ENCODE data around the gene HLA-DPA1. TPM values are rescaled to one million over a fixed set of nuclear protein-coding genes. Genes with fewer than 3 reads are reported as not detected.

HLA-DPA1 gene
- polyA plus RNA-seq (2011; rRNA removed) (11.2 and 12.1 TPM in 2 replicates), polyA minus RNA-seq (2011; rRNA and poly(A)+ RNA removed) (7.6 and 15.3 TPM in 2 replicates)

DNA sequence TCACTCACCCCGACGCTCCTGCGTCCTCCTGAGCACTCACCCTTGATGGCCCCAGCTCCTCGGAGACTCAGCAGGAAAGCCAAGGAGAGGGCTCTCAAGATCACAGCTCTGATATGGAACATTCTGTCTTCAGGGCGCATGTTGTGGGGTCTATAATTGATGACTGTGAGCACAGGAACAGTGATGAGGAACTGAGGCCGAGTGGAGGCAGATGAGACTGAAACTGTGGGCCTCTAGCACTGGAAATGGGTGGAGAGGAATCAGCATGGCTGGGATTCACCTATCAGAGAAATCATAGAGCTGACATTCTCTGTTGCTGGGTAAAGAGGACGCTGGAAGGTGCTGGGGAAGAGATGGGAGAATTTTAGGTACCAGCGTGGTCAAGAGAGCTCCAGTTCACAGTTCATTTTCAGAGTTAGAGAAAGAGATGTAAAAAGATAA lies at the start of gene HLA-DPA1:
Gene HLA-DPA1 (minus strand): TSS at position 219 of the 441 bp plus-strand sequence.
- ChIA-PET POLR2A (interaction anchor here (0.5 kb wide), 1 partner anchor 64 kb away, joined by 5 read pairs; no protein-coding TSS in a partner anchor), CTCF (interaction anchor here (2.0 kb wide), 1 partner anchor 59 kb away, joined by 5 read pairs; no protein-coding TSS in a partner anchor)
- H3K27me3 ChIP-seq (ENCODE audit: control insufficient read depth, insufficient read depth, low read length), result peaks cover 5% of the 10 kb centered on the region
- DNase-seq (ENCODE audit: low read depth), result no peak
- TF ChIP-seq, protein P1, sequence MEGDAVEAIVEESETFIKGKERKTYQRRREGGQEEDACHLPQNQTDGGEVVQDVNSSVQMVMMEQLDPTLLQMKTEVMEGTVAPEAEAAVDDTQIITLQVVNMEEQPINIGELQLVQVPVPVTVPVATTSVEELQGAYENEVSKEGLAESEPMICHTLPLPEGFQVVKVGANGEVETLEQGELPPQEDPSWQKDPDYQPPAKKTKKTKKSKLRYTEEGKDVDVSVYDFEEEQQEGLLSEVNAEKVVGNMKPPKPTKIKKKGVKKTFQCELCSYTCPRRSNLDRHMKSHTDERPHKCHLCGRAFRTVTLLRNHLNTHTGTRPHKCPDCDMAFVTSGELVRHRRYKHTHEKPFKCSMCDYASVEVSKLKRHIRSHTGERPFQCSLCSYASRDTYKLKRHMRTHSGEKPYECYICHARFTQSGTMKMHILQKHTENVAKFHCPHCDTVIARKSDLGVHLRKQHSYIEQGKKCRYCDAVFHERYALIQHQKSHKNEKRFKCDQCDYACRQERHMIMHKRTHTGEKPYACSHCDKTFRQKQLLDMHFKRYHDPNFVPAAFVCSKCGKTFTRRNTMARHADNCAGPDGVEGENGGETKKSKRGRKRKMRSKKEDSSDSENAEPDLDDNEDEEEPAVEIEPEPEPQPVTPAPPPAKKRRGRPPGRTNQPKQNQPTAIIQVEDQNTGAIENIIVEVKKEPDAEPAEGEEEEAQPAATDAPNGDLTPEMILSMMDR (IDR thresholded peaks at IDR 0.05; ENCODE audit: insufficient read depth, low read depth, low read length), result no peak
- H3K4me3 ChIP-seq (ENCODE audit: low read depth, low read length), result no peak within 1 kb of the TSS
- H3K36me3 ChIP-seq (ENCODE audit: control insufficient read depth, insufficient read depth, low read length), result no peaks in the 10 kb centered on the region

DNA sequence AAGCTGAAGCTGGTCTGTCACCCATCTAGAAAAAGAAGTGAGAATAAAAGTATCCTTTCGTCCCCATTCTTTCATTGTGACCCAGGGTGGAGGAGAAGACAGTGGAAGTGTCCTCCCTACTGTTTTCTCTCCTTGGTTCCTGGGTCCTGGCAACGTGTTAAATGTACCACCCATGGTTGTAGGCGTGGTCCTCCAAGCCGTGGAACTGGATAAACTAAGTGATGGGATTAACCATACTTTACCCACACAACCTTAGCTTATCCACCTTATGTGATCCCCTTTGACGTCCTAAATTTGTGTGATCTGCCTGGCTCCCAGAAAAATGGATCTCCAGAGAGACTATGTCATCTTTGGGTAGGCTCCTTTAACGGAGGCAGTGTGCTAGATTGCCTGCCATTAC lies 49.7 kb upstream of the HLA-DPA1 start:
- no peak for DNase-seq (ENCODE audit: low read depth)
- ChIA-PET POLR2A (no interaction called here), CTCF (interaction anchor here (0.9 to 1.8 kb wide), 4 partner anchors 11 to 125 kb away, joined by 3 to 7 read pairs (median 3); no protein-coding TSS in a partner anchor)
- H3K36me3 ChIP-seq (ENCODE audit: control insufficient read depth, insufficient read depth, low read length), result no peaks in the 10 kb centered on the region
- peaks cover 3% of the 10 kb centered on the region for H3K27me3 ChIP-seq (ENCODE audit: control insufficient read depth, insufficient read depth, low read length)
- H3K4me3 ChIP-seq (ENCODE audit: low read depth, low read length), result no peak overlapping the region
- TF ChIP-seq, protein P1 (IDR thresholded peaks at IDR 0.05; ENCODE audit: insufficient read depth, low read depth, low read length), result no peak

DNA sequence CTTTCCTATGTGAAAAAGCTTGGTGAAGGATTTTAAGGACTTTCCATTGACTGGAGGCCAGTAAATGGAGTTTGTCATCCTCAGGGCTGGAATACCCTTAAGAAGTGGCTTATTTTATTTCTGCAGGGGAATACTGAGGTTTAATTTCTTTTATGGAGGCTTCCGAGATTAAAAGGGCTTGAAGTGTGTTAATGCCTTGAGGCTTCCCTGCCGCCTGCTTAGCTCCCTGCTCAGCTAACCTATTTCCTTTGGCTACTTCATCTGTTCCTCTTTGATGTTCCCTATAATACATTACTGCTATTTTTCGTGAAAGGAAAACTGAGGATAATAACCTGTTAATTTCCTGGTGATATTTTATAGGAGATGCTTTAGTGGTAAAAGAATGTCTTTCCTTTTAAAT lies 46.6 kb upstream of the HLA-DPA1 start:
- POLR2A ChIA-PET, result no interaction called here

DNA sequence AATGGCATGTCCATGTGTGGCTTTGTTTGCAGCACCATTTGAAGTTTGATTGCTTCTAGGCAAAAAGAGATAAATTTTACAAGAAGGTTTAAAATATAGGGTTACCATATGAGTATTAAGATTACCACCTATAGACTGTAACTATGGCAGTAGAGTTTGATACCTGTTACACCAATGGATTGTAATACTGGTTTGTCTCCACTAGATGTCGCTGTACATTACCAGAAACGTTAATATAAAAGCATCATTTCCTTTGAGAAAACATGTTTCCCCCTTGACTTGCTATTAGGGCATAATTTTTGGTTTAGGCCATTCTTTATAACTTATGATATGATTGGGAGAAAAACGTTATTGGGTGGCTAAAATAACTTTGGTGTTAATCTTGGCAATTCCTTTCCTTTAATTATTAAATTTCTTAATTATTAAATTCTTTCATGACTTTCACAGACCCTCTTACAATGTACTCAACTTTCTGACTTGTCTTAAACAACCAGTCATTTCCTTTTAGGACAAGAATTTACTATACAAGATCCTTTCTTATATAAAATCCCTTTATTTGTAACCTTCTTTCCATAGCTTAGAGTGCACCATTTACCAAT lies 45.2 kb upstream of the HLA-DPA1 start:
- TF ChIP-seq, protein P1 (IDR thresholded peaks at IDR 0.05; ENCODE audit: insufficient read depth, low read depth, low read length), result peak; percentile 65
- DNase-seq (ENCODE audit: low read depth), result no peak
- H3K4me3 ChIP-seq (ENCODE audit: low read depth, low read length), result no peak overlapping the region
- ChIA-PET CTCF (interaction anchor here (0.8 to 4.3 kb wide), 16 partner anchors 10 to 181 kb away, joined by 3 to 33 read pairs (median 4); no protein-coding TSS in a partner anchor), POLR2A (no interaction called here)
- no peaks in the 10 kb centered on the region for H3K36me3 ChIP-seq (ENCODE audit: control insufficient read depth, insufficient read depth, low read length)
- H3K27me3 ChIP-seq (ENCODE audit: control insufficient read depth, insufficient read depth, low read length), result peaks cover 32% of the 10 kb centered on the region

More for the DNA sequence above, 46.6 kb upstream of the HLA-DPA1 start:
- Histone ChIP-seq H3K4me3 (ENCODE audit: low read depth, low read length) (no peak overlapping the region), H3K36me3 (ENCODE audit: control insufficient read depth, insufficient read depth, low read length) (no peaks in the 10 kb centered on the region), H3K27me3 (ENCODE audit: control insufficient read depth, insufficient read depth, low read length) (peaks cover 27% of the 10 kb centered on the region)
- TF ChIP-seq, protein P1 (IDR thresholded peaks at IDR 0.05; ENCODE audit: insufficient read depth, low read depth, low read length), result no peak
- CTCF ChIA-PET, result interaction anchor here (0.6 to 4.3 kb wide), 17 partner anchors 13 to 264 kb away, joined by 3 to 33 read pairs (median 5); no protein-coding TSS in a partner anchor
- DNase-seq (ENCODE audit: low read depth), result no peak

DNA sequence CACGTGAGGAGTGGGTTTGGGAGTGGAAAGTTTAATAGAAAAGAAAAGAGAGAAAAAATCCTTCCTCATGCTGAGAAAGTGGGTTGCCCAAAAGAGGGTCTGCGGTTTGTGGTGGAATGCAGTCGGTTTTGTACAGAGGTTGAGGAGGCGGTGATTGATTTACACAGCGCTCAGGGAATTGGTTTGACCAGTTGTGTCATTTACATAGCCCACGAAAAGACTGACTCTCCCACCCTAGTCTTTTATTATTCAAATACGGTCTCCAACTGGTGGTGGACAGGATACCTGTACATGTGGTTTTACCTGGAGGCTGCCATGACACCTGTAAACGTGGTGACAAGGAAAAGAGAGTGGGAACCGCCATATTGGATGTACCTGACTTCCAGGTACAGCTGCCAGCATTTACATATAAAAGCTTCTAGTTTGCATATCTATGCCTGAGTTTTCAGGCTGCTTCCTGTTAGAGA lies 44.4 kb upstream of the HLA-DPA1 start:
- no peak for DNase-seq (ENCODE audit: low read depth)
- TF ChIP-seq, protein P1 (IDR thresholded peaks at IDR 0.05; ENCODE audit: insufficient read depth, low read depth, low read length), result no peak
- Histone ChIP-seq H3K27me3 (ENCODE audit: control insufficient read depth, insufficient read depth, low read length) (peaks cover 39% of the 10 kb centered on the region), H3K36me3 (ENCODE audit: control insufficient read depth, insufficient read depth, low read length) (no peaks in the 10 kb centered on the region), H3K4me3 (ENCODE audit: low read depth, low read length) (no peak overlapping the region)
- ChIA-PET CTCF (interaction anchor here (0.9 to 4.3 kb wide), 9 partner anchors 11 to 131 kb away, joined by 3 to 27 read pairs (median 11); no protein-coding TSS in a partner anchor), POLR2A (no interaction called here)

All from BJ (cell line).